Erythroblast (primary cell): ENCODE results near the gene FOXP2.

Experiments
- GATA1 ChIP-seq: IDR thresholded peaks from 2 replicates; pipeline ENCODE4 v1.6.1; 2011; ENCODE audit warnings: low read depth, mild to moderate bottlenecking, control low read depth, low read length, moderate library complexity
- POLR2A ChIP-seq: IDR thresholded peaks from 2 replicates; pipeline ENCODE4 v1.6.1; 2011; ENCODE audit warnings: mild to moderate bottlenecking, low read length

GRCh38 chr7:114688443-114689055, 273.9 kb downstream of the FOXP2 start:
- TF ChIP-seq POLR2A = no peak
- no peak for TF ChIP-seq GATA1
